ENCODE measurements around the gene SRP72.

DNA sequence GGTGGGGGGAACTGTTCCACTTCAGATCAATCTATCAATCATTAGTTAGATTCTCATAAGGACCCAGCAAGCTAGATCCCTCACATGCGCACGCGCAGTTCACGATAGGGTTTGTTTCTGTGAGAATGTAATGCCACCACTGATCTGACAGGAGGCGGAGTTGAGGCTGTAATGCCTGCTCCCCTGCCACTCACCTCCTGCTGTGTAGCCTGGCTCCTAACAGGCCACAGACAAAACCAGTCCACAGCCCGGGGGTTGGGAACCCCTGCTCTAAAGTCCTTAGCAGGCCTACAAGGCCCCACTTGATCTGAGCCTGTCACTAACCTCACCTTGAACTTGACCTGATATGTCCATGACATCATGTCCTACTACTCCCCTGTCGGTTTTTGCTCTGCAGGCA lies 68.5 kb downstream of the SRP72 start:
- TF ChIP-seq CTCF (IDR thresholded peaks at IDR 0.05; ENCODE audit: low read depth, low read length) (no peak), EZH2phosphoT487 (IDR thresholded peaks at IDR 0.05; ENCODE audit: low read depth) (no peak)
